CD4-positive, alpha-beta T cell treated with Interleukin-15 for 1 hour (primary cell): ENCODE data around the gene GPATCH3.
"Not testable (repeated sequence)": the region's sequence is repeated elsewhere in the genome, so short reads cannot be mapped to it uniquely, and the experiment has no call there.

Experiments used
- DNase-seq: peaks from one replicate; pipeline ENCODE4 v3.0.0-alpha.2; 2020

GPATCH3 gene, protein sequence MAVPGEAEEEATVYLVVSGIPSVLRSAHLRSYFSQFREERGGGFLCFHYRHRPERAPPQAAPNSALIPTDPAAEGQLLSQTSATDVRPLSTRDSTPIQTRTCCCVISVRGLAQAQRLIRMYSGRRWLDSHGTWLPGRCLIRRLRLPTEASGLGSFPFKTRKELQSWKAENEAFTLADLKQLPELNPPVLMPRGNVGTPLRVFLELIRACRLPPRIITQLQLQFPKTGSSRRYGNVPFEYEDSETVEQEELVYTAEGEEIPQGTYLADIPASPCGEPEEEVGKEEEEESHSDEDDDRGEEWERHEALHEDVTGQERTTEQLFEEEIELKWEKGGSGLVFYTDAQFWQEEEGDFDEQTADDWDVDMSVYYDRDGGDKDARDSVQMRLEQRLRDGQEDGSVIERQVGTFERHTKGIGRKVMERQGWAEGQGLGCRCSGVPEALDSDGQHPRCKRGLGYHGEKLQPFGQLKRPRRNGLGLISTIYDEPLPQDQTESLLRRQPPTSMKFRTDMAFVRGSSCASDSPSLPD

DNA sequence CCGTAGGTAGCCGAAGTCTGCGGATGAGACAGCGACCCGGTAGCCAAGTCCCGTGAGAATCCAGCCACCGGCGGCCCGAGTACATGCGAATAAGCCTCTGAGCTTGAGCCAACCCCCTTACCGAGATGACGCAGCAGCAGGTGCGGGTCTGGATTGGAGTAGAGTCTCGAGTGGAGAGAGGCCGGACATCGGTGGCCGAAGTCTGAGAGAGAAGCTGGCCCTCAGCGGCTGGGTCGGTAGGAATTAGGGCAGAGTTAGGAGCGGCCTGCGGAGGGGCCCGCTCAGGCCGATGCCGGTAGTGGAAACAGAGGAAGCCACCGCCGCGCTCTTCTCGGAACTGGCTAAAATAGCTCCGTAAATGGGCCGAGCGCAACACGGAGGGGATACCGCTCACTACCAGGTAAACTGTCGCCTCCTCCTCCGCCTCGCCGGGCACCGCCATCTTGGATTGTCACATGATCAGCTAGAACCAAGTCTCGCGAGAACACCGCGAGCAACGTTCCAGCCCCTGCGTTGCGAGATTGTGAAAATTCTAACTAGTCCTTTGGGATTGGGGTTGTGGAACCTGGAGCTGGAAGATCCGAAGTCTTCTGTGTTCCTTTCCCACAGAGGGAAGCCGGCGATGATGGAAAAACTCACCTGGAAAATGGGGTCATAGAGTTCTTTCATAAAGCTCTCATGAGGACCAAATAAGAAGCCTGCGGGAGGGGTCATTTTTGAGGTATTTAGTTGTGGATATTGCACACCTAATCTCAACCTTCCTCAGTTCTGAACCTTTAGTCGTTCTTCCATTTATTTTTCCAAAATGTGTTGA is at the start of gene GPATCH3:
Gene GPATCH3 (minus strand): TSS at position 467 of the 814 bp plus-strand sequence. CDS start 25 bp downstream, at position 442.
- DNase-seq: peak; percentile 88

DNA sequence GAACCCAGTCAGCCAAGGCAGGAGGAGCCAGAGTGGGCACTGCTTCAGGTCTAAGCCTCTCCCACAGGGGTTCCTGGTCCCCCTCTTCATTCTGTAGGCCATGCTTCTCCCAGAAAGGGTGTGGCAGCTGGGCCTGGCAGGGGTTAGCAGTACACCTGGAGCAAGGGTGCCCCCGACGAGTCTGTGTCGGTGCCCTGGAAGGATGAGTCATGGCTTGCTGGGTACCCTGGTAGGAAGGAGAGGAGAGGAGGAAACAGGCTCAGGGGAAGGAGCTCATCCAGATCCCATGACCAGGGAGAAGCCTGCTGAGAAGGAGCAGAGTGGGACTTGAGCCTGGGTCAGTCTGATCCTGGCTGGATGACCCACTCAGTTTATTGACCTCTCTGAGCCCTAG is 49.7 kb upstream of the GPATCH3 start:
- DNase-seq: no peak

DNA sequence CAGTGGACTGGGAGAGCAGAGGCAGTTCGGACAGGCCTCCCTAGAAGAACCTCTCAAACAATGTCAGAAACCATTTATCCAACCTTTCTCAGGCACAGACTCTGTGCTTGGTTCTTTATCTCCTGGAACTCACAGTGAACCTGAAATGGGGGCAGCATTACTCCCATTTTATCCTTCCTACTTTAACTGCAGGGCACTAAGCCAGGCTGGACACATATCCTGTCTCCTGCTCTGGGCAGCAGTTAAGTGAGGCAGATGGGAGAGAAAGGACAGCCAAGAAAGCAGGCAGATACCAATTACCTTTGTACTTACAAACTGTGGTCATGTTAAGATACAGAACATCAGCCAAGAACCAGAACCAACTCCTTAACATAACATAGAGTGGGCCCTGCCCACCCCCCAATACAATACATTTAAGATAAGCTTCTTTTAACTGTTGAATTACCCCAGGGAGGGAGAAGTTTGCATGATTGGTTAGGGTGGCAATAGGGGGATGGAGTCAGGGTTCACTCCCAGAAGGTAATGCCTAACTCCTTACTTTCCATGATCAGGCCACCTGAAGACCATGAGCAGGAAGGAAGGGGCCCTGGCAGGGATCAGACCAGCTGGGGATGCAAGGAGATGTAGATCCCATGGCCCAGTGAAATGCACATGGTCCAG is 49.1 kb upstream of the GPATCH3 start:
- DNase-seq: no peak

DNA sequence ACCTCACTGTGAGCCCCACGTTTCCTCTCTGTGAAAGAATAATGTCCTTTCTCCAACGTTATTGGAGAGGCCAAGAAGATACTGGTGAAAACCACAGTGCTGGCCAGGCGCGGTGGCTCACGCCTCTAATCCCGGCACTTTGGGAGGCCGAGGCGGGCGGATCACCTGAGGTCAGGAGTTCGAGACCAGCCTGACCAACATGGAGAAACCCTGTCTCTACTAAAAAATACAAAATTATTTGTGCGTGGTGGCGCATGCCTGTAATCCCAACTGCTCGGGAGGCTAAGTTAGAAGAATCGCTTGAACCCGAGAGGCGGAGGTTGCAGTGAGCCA is 48.4 kb upstream of the GPATCH3 start:
- DNase-seq: not testable (repeated sequence)

DNA sequence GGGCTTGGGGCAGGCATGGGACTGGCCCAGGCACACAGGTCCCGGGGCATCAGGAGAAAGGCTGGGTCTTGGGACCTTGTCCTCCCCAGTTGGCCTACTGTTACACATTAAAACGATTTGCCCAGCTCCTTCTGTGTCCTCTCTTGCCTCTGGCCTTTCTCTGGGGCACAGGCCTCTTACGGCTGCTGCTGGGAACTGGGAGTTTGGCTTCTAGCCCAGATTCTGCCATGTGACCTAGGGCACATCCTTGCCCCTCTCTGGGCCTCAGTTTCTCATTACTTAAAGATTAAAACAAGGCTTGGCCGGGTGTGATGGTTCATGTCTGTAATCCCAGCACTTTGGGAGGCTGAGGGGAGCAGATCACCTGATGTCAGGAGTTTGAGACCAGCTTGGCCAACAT is 46.0 kb upstream of the GPATCH3 start:
- no peak for DNase-seq

DNA sequence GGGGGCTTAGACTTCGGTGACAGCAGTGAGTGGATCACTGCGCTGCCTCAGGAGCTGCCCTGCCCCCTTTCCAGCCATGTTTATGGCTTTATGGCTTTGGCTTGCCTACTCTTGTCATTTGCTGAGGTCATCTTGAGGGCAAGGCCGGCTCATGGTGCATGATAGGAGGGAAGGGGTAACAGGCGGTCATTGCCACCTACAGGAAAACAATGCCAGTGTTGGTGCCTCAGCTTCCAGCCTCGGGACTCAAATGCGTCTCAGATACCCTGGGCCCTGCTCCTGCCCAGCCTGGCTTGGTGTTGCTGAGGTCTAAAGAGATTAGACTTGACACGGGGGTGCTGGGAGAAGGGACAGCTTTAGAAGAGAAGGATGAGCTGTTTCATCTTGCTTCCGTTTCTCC is 45.5 kb upstream of the GPATCH3 start:
- DNase-seq: no peak

DNA sequence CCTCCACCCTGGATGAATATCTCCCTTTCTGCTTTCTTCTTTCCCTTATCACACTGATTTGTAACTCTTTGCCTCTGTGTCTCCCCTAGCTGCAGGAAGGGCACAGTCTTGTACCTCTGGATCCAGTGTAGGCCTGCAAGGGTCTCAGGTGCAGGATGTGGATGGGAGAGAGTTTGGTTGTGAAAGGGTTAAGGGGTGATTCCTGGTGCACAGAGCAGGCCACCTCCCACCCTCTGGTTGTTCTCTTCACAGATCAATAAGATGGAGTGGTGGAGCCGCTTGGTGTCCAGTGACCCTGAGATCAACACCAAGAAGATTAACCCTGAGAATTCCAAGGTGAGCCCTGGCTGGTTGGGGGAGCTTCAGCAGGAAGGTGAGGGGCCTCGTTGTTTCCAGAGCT is 44.9 kb upstream of the GPATCH3 start:
- DNase-seq: no peak

DNA sequence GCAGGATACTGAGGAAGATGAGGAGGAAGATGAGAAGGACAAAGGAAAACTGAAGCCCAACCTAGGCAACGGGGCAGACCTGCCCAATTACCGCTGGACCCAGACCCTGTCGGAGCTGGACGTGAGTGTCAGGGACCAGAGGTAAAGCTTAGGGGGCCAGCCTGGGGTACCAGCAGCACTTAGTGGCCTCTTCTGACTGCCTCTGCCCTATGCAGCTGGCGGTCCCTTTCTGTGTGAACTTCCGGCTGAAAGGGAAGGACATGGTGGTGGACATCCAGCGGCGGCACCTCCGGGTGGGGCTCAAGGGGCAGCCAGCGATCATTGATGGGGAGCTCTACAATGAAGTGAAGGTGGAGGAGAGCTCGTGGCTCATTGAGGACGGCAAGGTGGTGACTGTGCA is 42.4 kb upstream of the GPATCH3 start:
- no peak for DNase-seq

DNA sequence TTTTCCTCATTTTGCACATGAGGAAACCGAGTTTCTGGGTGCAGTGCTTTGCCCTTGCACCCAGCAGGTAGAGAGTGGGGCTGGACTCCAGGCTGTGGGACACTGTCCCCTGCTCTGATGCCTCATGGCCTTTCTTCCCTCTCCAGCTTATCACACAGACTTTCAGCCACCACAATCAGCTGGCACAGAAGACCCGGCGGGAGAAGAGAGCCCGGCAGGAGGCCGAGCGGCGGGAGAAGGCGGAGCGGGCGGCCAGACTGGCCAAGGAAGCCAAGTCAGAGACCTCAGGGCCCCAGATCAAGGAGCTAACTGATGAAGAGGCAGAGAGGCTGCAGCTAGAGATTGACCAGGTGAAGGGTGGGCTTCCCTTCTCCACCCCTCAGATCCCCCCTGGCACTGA is 41.0 kb upstream of the GPATCH3 start:
- DNase-seq: no peak

DNA sequence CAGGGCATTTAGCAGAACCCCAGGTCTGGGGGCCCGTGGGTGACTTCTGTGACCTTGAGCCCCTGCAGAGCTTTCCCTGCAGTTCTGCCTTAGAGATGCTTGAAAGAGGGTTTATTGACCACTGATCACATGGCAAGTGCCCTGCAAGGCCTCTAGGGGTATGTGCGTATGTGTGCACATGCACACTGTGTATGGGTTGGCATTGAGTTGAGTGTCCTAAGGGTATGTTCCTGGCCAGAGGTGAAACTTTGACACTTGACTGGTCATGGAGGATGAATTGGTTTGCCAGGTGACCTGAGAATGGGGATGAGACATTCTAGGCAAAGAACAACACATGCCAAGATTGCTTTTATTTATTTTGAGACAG is 38.4 kb upstream of the GPATCH3 start:
- no peak for DNase-seq

DNA sequence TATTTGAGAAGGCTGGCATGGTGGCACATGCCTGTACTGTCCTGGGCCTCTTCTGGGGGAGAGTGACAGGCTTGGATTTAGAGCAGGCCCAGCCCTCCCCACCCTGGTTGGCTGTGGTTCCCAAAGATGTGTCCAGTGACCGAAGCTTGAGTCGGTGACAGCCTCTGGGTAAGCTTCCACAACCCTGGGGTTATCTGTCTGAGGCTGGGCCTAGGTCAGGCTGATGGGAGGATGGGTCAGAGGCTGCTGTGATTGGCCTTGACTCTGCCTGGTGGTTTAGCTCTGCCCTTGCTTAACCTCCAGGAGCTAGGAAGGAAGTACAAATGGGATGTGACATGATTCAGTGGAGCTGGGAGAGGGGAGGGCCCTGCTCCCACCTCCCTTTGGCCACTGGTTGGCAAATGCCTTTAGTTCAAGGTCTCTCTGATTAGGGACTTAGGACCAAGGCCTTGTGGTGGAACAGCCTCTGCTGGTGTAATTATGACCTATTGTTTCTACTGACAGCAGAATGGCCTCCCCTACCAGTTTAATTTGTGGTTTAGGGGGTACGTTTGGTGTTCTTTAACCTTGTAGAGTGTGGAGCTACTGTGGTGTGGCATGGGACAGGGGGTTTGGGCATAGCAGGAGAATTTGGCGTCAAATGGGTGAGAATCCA is 37.9 kb upstream of the GPATCH3 start:
- DNase-seq: no peak

DNA sequence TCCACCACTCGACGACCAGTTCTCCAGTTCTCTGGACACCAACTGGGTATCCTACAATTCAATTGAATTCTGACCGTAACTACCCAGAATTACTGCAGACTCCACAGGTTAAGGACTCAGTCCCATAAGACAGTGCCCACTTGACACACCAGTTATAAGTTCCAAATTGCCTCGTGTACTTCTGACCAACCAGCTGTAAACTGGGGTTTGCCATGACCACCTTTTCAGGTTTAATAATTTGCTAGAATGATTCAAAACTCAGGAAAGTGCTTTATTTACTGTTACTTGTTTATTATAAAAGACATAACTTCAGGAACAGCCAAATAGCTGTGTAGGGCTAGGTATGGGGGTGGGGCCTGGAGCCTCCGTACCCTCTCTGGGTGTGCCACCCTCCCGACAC is 36.6 kb upstream of the GPATCH3 start:
- no peak for DNase-seq

DNA sequence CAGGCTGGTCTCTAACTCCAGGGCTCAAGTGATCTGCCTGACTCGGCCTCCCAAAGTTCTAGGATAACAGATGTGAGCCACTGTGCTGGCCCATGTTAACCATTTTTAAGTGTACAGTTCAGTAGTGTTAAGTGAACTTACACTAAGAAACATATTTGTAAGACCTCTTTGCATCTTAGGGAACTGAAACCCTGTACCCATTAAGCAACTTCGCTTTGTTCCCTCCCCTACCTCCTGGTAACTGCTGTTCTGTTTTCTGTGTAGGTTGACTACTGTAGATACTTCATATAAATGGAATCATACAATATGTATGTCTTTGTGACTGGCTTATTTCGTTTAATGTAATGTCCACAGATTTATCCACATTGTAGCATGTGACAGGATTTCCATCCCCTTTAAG is 32.3 kb upstream of the GPATCH3 start:
- no peak for DNase-seq

DNA sequence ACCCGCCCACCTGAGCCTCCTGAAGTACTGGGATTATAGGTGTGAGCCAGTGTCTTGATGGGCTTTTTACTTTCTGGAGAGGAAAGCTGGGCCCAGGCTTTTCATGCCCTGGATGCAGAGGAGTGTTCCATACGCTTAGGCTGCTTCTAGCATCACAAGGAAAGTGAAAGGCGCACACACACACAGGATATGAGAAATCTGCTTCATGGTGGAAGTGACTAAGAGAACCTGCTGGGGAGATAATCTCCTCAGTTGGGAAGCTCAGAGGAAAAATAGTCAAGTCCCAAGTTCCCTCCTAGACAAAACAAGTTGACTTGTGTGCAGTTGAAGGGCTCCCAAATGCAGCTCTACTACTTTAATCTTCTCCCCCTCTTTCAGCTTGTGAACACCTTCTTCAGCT is 23.4 kb upstream of the GPATCH3 start:
- DNase-seq: no peak

DNA sequence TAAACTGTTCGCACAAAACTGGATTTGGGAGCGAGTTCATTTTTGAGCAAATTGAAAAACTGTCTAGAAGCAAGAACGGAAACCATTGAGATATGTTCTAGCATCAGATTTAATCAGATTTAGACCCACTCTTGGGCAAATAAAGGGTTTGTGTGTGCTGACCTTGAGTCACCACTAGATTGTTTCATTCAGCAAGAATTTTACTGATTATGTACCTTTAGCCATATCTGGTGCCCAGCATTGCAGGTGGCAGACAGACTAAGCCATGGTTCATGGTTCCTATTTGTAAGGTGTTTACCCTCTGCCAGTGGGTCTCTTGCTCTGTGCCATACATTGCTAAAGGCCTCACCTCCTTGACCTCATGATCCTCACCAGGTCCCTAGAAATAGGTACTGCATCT is 22.6 kb upstream of the GPATCH3 start:
- DNase-seq: no peak

DNA sequence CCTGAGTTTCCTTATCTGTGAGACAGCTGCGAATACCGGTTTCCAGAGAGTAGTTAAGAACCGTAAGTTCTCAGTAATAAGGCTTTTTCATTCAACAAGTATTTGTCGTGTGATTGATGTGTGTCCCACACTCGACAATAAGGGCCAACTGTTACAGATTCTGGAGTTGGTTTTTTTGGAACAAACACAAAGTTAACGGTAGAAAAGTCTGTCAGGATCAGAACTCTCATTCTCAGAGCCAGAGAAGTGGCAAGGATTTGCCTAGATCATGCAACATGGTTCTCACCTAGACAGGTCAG is 22.1 kb upstream of the GPATCH3 start:
- no peak for DNase-seq

DNA sequence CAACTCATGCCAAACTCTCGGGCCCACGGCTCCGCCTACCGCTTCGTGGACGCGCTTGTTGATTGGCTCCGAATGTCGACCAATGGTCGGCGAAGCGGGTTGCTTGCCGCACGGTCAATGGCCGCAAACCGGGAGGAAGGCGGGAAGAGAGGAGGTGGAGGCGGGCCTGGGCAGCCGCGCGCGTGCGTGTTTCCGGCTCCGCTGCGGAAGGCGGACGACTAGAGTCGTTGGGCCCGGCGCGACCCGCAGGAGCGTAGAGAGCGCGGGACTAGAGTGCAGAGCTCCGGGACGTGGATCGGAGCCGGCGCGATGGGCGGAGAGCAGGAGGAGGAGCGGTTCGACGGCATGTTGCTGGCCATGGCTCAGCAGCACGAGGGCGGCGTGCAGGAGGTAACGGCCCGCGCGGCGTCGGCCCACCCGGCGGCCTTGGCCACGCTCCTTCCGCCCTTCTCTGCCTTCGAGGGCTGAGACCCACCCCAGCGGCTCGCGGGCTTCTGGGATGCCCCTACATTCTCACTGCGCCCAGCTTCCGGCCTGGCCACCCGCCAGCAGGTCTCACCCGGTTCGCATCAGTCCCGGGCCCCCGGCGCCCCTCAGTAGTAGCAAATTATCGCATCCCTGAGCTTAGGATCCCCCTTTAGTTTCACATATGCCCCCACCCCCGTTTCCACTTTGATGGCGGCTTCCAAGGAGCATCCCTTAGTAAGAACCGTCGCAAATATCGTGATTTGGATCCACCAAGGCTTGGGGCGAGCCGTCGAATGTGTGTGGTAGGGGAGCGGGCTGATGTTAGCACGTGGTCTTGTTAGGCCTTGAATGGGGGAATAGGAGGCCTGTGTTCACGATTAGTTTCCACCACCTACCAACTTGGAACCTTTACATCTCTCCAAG is 21.5 kb upstream of the GPATCH3 start, which contains the start of gene NUDC:
Gene NUDC (plus strand): TSS at position 204 of the 891 bp plus-strand sequence. CDS start 106 bp downstream, at position 310.
- peak; percentile 97 for DNase-seq

DNA sequence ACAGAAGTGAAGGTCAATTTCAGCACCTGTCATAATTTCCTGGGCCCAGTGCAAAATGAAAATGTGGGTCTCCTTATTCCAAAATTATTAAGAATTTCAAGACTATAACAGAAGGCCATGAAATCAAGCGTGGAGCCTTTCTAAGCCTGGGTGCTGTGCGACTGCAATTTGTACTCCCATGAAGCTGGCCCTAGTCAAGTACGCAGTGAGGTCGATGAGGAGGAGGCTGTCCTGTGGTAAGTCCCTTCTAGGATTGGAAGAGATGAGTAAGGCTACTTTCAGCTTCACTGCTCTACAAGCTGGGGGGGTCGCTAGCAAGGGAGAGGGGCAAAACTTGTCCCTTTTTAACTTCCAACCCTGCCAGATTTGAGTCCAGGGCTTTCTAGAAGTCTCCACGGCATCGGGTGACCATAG is 20.9 kb upstream of the GPATCH3 start:
- no peak for DNase-seq

DNA sequence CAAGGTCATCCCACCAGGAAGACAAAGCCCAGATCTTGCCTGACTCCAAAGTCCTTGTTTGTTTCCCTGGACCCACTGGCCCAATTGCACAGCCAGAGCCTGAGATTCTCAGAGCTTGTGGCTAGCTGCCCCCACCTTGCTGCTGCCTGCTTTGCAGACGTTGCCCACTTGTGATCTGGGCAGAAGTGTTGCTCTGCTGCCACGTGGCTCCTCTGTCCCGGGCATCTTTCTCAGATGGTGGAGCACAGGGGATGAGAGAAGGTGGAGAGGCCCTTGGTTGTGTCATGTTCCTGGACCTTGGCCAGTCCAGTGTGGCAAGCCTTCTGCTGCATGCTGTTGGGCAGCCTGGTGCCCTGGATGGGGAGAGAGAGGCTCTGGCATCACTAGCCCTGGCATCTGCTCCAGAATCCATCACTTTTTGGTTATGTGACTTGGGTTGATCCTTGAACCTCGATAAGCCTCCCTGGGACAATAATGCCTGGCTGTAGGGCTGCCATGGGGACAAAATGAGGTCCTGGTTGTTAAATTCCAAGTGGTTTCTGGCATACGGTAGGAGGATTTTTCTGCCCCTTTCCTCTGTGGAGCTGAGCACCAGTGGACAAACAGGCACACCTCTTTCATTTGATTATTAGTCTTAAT is 15.1 kb upstream of the GPATCH3 start:
- DNase-seq: no peak

DNA sequence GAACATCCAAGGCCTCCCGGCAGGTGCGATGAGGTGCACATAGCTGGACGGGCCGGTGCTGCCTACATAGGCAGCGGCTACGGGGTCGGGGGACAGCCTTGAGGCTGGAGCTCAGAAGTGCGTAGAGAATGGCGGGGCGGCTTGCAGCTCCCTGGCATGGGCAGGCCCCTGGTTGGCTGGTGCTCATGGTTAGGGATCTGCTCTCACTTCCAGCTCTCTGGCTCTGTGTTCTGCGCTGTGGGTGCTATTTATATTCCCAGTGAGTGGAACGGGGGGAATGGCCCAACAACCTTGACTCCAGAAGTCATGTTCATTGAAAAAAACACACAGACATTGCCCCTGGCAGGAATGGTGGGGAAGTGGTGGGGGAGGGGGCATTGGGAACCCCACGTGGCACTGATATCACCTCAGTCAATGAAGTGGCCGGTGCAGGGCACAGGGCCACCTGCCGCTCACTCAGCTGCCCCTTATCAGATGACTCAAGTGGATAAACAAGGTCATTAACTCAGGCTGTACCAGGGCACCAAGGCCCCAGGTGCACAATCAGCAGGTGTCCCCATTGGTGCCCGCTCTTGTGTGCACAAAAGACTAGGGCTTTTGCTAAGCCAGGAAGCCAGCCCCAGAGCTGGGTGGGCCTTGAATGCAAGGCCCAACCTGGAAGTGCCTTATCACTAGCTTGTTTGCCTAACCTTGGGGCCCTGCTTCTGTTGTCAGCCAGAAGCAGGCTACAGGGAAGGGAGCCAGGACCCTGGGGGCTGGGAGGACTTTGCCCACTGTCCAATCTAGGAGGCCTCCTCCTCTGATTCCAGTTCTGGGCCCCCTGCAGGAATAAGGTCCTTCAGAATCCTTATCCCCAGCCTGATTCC is 13.7 kb upstream of the GPATCH3 start, which contains the start of gene NR0B2:
Gene NR0B2 (minus strand): TSS at position 222 of the 866 bp plus-strand sequence. CDS start 35 bp downstream, at position 187.
- DNase-seq: no peak
